Muscle layer of colon (tissue), 2 donors: Measurements from ENCODE around the gene ZNF629.

Source experiments
- H3K27ac ChIP-seq: one replicate; pipeline ENCODE4 v1.7.0; 2013; ENCODE audit warnings: low read depth, mild to moderate bottlenecking, low read length, moderate library complexity
- H3K27me3 ChIP-seq, 2 donors: one replicate each; pipeline ENCODE4 v1.7.0; 2013; ENCODE audit warnings: low read length in 2 of 2, mild to moderate bottlenecking in 2 of 2; ENCODE audit not compliant: insufficient read depth in 2 of 2, control insufficient read depth in 1 of 2
- H3K36me3 ChIP-seq: one replicate; pipeline ENCODE4 v1.7.0; 2013; ENCODE audit warnings: mild to moderate bottlenecking, low read length; ENCODE audit not compliant: insufficient read depth
- H3K4me1 ChIP-seq: one replicate; pipeline ENCODE4 v1.7.0; 2013; ENCODE audit warnings: mild to moderate bottlenecking, low read length; ENCODE audit not compliant: insufficient read depth
- H3K4me3 ChIP-seq, 2 donors: one replicate each; pipeline ENCODE4 v1.7.0; 2013; ENCODE audit warnings: low read length in 2 of 2, low read depth in 1 of 2, mild to moderate bottlenecking in 1 of 2, moderate library complexity in 1 of 2
- H3K9ac ChIP-seq: one replicate; pipeline ENCODE4 v1.7.0; 2013; ENCODE audit warnings: low read length
- H3K9me3 ChIP-seq: one replicate; pipeline ENCODE4 v1.7.0; 2013; ENCODE audit warnings: mild to moderate bottlenecking, low read length
- donor health status: abdominal sarcoma.
- donor health status: Adenocarcinoma of cecum.

ZNF629 gene

GRCh38 chr16:30740364-30741251 lies 46.4 kb downstream of the ZNF629 start:
- H3K27ac ChIP-seq = no peak overlapping the region
- no peaks in the 10 kb centered on the region for H3K9me3 ChIP-seq
- H3K4me3 ChIP-seq = no peak overlapping the region
- H3K36me3 ChIP-seq = peaks cover 59% of the 10 kb centered on the region
- no peaks in the 10 kb centered on the region for H3K27me3 ChIP-seq
- no peak overlapping the region for H3K9ac ChIP-seq
- H3K4me1 ChIP-seq = peaks cover 19% of the 10 kb centered on the region

- no peaks in the 10 kb centered on the region for H3K27me3 ChIP-seq
- H3K9ac ChIP-seq = no peak overlapping the region
- H3K27ac ChIP-seq = no peak overlapping the region
- peaks cover 62% of the 10 kb centered on the region for H3K36me3 ChIP-seq
- no peak overlapping the region for H3K4me3 ChIP-seq
- H3K9me3 ChIP-seq = no peaks in the 10 kb centered on the region
- H3K4me1 ChIP-seq = peaks cover 19% of the 10 kb centered on the region
These were observed 47.7 kb downstream of the ZNF629 start for GRCh38 chr16:30738984-30739951.

- H3K36me3 ChIP-seq = peaks cover 74% of the 10 kb centered on the region
- H3K9ac ChIP-seq = no peak overlapping the region
- no peaks in the 10 kb centered on the region for H3K9me3 ChIP-seq
- no peak overlapping the region for H3K4me3 ChIP-seq
- peaks cover 19% of the 10 kb centered on the region for H3K4me1 ChIP-seq
- H3K27me3 ChIP-seq = no peaks in the 10 kb centered on the region
- H3K27ac ChIP-seq = no peak overlapping the region
These were observed 49.0 kb downstream of the ZNF629 start for GRCh38 chr16:30737794-30738648.

- Histone ChIP-seq H3K27ac (no peak overlapping the region), H3K36me3 (peaks cover 79% of the 10 kb centered on the region)
These were observed 49.8 kb downstream of the ZNF629 start for GRCh38 chr16:30736995-30737793.

GRCh38 chr16:30731411-30731810 lies 55.6 kb downstream of the ZNF629 start:
- Histone ChIP-seq H3K27ac (no peak overlapping the region), H3K36me3 (peaks cover 77% of the 10 kb centered on the region), H3K4me1 (no peaks in the 10 kb centered on the region)

More at GRCh38 chr16:30736995-30737793, 49.8 kb downstream of the ZNF629 start:
- H3K9ac ChIP-seq = no peak overlapping the region
- H3K27me3 ChIP-seq = no peaks in the 10 kb centered on the region
- H3K9me3 ChIP-seq = no peaks in the 10 kb centered on the region
- peaks cover 18% of the 10 kb centered on the region for H3K4me1 ChIP-seq
- no peak overlapping the region for H3K4me3 ChIP-seq

GRCh38 chr16:30728899-30729672 lies 57.9 kb downstream of the ZNF629 start:
- no peaks in the 10 kb centered on the region for H3K9me3 ChIP-seq
- H3K4me3 ChIP-seq = no peak overlapping the region
- H3K36me3 ChIP-seq = peaks cover 78% of the 10 kb centered on the region
- H3K27ac ChIP-seq = no peak overlapping the region
- no peaks in the 10 kb centered on the region for H3K4me1 ChIP-seq
- H3K9ac ChIP-seq = no peak overlapping the region
- no peaks in the 10 kb centered on the region for H3K27me3 ChIP-seq

More at GRCh38 chr16:30731411-30731810, 55.6 kb downstream of the ZNF629 start:
- no peak overlapping the region for H3K4me3 ChIP-seq
- no peaks in the 10 kb centered on the region for H3K27me3 ChIP-seq
- no peak overlapping the region for H3K9ac ChIP-seq
- H3K9me3 ChIP-seq = no peaks in the 10 kb centered on the region
